K562 (cell line): ENCODE data around the gene OPRL1. TPM values are rescaled to one million over a fixed set of nuclear protein-coding genes. Genes with fewer than 3 reads are reported as not detected.
A peak's percentile ranks its signal among the peaks of the same experiment; 100 is the strongest.

ENCODE experiments used
- ATAC-seq: fragments of 200-7000 bp; cut with Tn5 transposase; 3 replicates; pipeline ENCODE4 v1.9.1; 2020; ENCODE audit warnings: moderate library complexity
- BruUV-seq: library from RNA; stranded (reverse); fragments of 400-500 nt; replicated peaks from 2 replicates; lab custom pipeline; 2021; lab: Mats Ljungman, UMichigan
- CTCF ChIA-PET: fragments of 300-600 bp; formaldehyde crosslinking; extraction: SDS; loops from one replicate; lab custom pipeline; 2021; ENCODE audit warnings: low intra/inter-chr PET ratio; lab: Yijun Ruan, JAX
- POLR2A ChIA-PET: fragments of 300-600, 350-650 bp; sonication (Branson Sonifier 250); formaldehyde crosslinking; extraction: SDS; loops from one replicate; lab custom pipeline; 2021; ENCODE audit warnings: antibody characterized with exemption, inconsistent platforms; lab: Yijun Ruan, JAX
- DNase-seq, 4 experiments: peaks; one replicate each; pipeline versions ENCODE4 v3.0.0 to v3.0.0-alpha.2; 2011 to 2018; ENCODE audit warnings: low spot score in 3 of 4, mixed read lengths in 3 of 4; ENCODE audit errors: extremely low read depth in 1 of 4
- FAIRE-seq: peaks from 2 replicates; lab custom pipeline; 2011; peaks lifted over from hg19 to GRCh38; lab: Jason Lieb, UNC
- H2AFZ ChIP-seq: 2 replicates; pipeline ENCODE4 v1.6.0; 2011; ENCODE audit warnings: low read depth, low read length, control low read depth, inconsistent platforms
- H3K27ac ChIP-seq: fragments of 200-600 bp; 3 replicates; pipeline ENCODE4 v1.8.0; 2011; ENCODE audit warnings: low read depth, mild to moderate bottlenecking, control low read depth, inconsistent platforms, low read length, moderate library complexity, mixed read lengths; ENCODE audit errors: extremely low read depth
- H3K27me3 ChIP-seq, 2 experiments: fragments of 300-600 bp in 1 of 2; 2 replicates in 1 of 2; 3 replicates in 1 of 2; pipeline versions ENCODE4 v1.6.0 to v1.8.0; 2011; ENCODE audit warnings: inconsistent platforms in 2 of 2, low read length in 2 of 2, mild to moderate bottlenecking in 1 of 2, mixed read lengths in 1 of 2, moderate library complexity in 1 of 2; ENCODE audit not compliant: control insufficient read depth in 2 of 2, insufficient read depth in 2 of 2
- H3K36me3 ChIP-seq: fragments of 300-600 bp; 3 replicates; pipeline ENCODE4 v1.8.0; 2011; ENCODE audit warnings: mild to moderate bottlenecking, low read length, inconsistent platforms; ENCODE audit not compliant: control insufficient read depth, insufficient read depth
- H3K4me1 ChIP-seq, 2 experiments: fragments of 200-600 bp in 1 of 2; replicated peaks in 1 of 2; 2 replicates in 1 of 2; 3 replicates in 1 of 2; pipeline versions ENCODE4 v1.5.1 to v1.8.0; 2011; ENCODE audit warnings: inconsistent platforms in 2 of 2, low read length in 2 of 2, mild to moderate bottlenecking in 1 of 2, mixed read lengths in 1 of 2, moderate library complexity in 1 of 2; ENCODE audit not compliant: control insufficient read depth in 2 of 2, insufficient read depth in 2 of 2
- H3K4me2 ChIP-seq: 2 replicates; pipeline ENCODE4 v1.6.1; 2011; ENCODE audit warnings: low read length, control low read depth, inconsistent platforms, mixed read lengths; ENCODE audit not compliant: insufficient read depth
- H3K4me3 ChIP-seq: fragments of 200-600 bp; sonication (generic), shearing (Covaris generic); 2 replicates; pipeline ENCODE4 v1.5.1; 2016; ENCODE audit warnings: control low read depth, inconsistent platforms
- H3K79me2 ChIP-seq: fragments of 200-600 bp; 3 replicates; pipeline ENCODE4 v1.8.0; 2011; ENCODE audit warnings: low read length, inconsistent platforms; ENCODE audit not compliant: control insufficient read depth, insufficient read depth
- H3K9ac ChIP-seq, 2 experiments: 2 replicates each; pipeline versions ENCODE4 v1.6.0 to v1.6.1; 2011; ENCODE audit warnings: low read depth in 2 of 2, low read length in 2 of 2, control low read depth in 1 of 2, inconsistent platforms in 1 of 2, mild to moderate bottlenecking in 1 of 2, mixed read lengths in 1 of 2; ENCODE audit not compliant: insufficient read depth in 1 of 2
- H3K9me1 ChIP-seq: one replicate; pipeline ENCODE4 v1.6.0; 2011; ENCODE audit warnings: inconsistent platforms, mild to moderate bottlenecking, low read length, moderate library complexity; ENCODE audit not compliant: control insufficient read depth, insufficient read depth
- H3K9me3 ChIP-seq: replicated peaks from 2 replicates; pipeline ENCODE4 v1.5.1; 2011; ENCODE audit warnings: low read depth, low read length, inconsistent platforms; ENCODE audit not compliant: control insufficient read depth, insufficient read depth
- H4K20me1 ChIP-seq: replicated peaks from 2 replicates; pipeline ENCODE4 v1.6.1; 2011; ENCODE audit warnings: low read length, inconsistent platforms, mixed read lengths; ENCODE audit not compliant: control insufficient read depth, insufficient read depth
- ASH1L ChIP-seq: fragments of 450-650 bp; IDR thresholded peaks from 2 replicates; pipeline ENCODE4 v1.6.1; 2018; ENCODE audit warnings: borderline replicate concordance, mild to moderate bottlenecking, low read depth; ENCODE audit not compliant: partially characterized antibody
- CBX2 ChIP-seq: fragments of 200-600 bp; sonication (generic); IDR thresholded peaks from one replicate; pipeline ENCODE4 v1.6.1; 2012; ENCODE audit warnings: mild to moderate bottlenecking, low read length, inconsistent platforms; ENCODE audit not compliant: insufficient read depth, poor library complexity, severe bottlenecking
- CSDE1 ChIP-seq, 2 experiments: fragments of 450-650 bp; IDR thresholded peaks; 2 replicates each; pipeline ENCODE4 v1.6.1; 2016; ENCODE audit warnings: mild to moderate bottlenecking in 1 of 2
- CTBP1 ChIP-seq: fragments of 450-650 bp; IDR thresholded peaks from 2 replicates; pipeline ENCODE4 v1.6.1; 2016; ENCODE audit warnings: borderline replicate concordance
- CUX1 ChIP-seq: fragments of 200-800 bp; sonication (Bioruptor generic); IDR thresholded peaks from 2 replicates; pipeline ENCODE4 v1.6.1; 2016; ENCODE audit warnings: missing genetic modification characterization, missing compliant biosample characterization
- GTF2B ChIP-seq: IDR thresholded peaks from 2 replicates; pipeline ENCODE4 v1.6.1; 2011; ENCODE audit not compliant: insufficient read length; ENCODE audit errors: extremely low read depth
- ILF3 ChIP-seq: fragments of 450-650 bp; IDR thresholded peaks from 2 replicates; pipeline ENCODE4 v1.6.1; 2018; ENCODE audit warnings: antibody characterized with exemption, mild to moderate bottlenecking, moderate library complexity, borderline replicate concordance
- KDM1A ChIP-seq, 2 experiments: fragments of 450-650 bp; IDR thresholded peaks; 2 replicates each; pipeline ENCODE4 v1.6.1; 2016; ENCODE audit warnings: mild to moderate bottlenecking in 2 of 2
- MXI1 ChIP-seq: IDR thresholded peaks from 2 replicates; pipeline ENCODE4 v1.6.1; 2011; ENCODE audit warnings: low read depth, mild to moderate bottlenecking, improper control_type of control experiment, low read length
- MYNN ChIP-seq, 2 experiments: sonication (generic); formaldehyde crosslinking in 1 of 2; IDR thresholded peaks; 2 replicates each; pipeline versions ENCODE4 v1.5.0 to v1.6.1; 2016 to 2020; ENCODE audit warnings: antibody characterized with exemption in 1 of 2, missing genetic modification reagents in 1 of 2
- NBN ChIP-seq: fragments of 450-650 bp; IDR thresholded peaks from 2 replicates; pipeline ENCODE4 v1.6.1; 2016; ENCODE audit warnings: low read depth, mild to moderate bottlenecking
- RFX1 ChIP-seq: fragments of 450-650 bp; IDR thresholded peaks from 2 replicates; pipeline ENCODE4 v1.6.1; 2016; ENCODE audit warnings: mild to moderate bottlenecking, moderate library complexity
- SMARCA4 ChIP-seq: fragments of 450-650 bp; IDR thresholded peaks from 2 replicates; pipeline ENCODE4 v1.6.1; 2016
- TEAD1 ChIP-seq, 2 experiments: fragments of 450-650 bp in 1 of 2; sonication (generic) in 1 of 2; formaldehyde crosslinking; IDR thresholded peaks; 2 replicates each; pipeline versions ENCODE4 v1.4.0 to v1.8.0; 2020 to 2022; ENCODE audit warnings: mild to moderate bottlenecking in 2 of 2, missing genetic modification reagents in 1 of 2
- ZBTB8A ChIP-seq: fragments of 450-650 bp; IDR thresholded peaks from 2 replicates; pipeline ENCODE4 v1.6.1; 2018; ENCODE audit warnings: mild to moderate bottlenecking, moderate library complexity; ENCODE audit not compliant: partially characterized antibody
- ZNF134 ChIP-seq: fragments of 250-450 bp; sonication (Bioruptor Pico); conservative IDR thresholded peaks from 2 replicates; pipeline ENCODE4 v1.4.0; 2020
- WGBS: fragments of 100-300 bp; shearing (Covaris generic); methylation state at CpG from one replicate; pipeline ENCODE4 v1.1.6; 2016; ENCODE audit warnings: low coverage, mixed read lengths; ENCODE audit not compliant: insufficient coverage; ENCODE audit errors: missing lambda C conversion rate; 5-methylcytosine and 5-hydroxymethylcytosine counted together
- in situ Hi-C: fragments of 300-500 bp; cut with MboI; formaldehyde crosslinking; loops from 4 replicates; pipeline ENCODE4 v1.15.0; 2018; ENCODE audit warnings: inconsistent platforms, mixed read lengths
- intact Hi-C: fragments of 100-400 bp; cut with micrococcal nuclease; formaldehyde crosslinking; loops from 2 replicates; pipeline ENCODE4 v1.14.2; 2022
- polyA plus RNA-seq, 8 experiments: library from polyadenylated mRNA; depleted of rRNA in 4 of 8; stranded (reverse) in 5 of 8; unstranded in 3 of 8; fragments of >200 nt; fragmentation: Nextera tagmentation in 2 of 8; fragmentation: Illumina TruSeq in 1 of 8; extraction: Ambion mirVana in 2 of 8; extraction: Trizol in 1 of 8; gene quantifications; 2 replicates each; pipeline versions ENCODE4 v1.2.1 to v1.2.3, GENCODE V29; 2011 to 2014; ENCODE audit warnings: inconsistent platforms in 1 of 8, missing spikeins in 1 of 8
- total RNA-seq, 7 experiments: library from RNA; depleted of rRNA in 6 of 7; stranded (reverse); fragments of >200 nt in 6 of 7; fragmentation: Illumina TruSeq in 2 of 7; extraction: Trizol in 2 of 7; gene quantifications; 2 replicates each; pipeline versions ENCODE4 v1.2.1 to v1.2.3, GENCODE V29; 2011 to 2021; ENCODE audit warnings: low replicate concordance in 1 of 7

OPRL1 gene
- total and polyA plus RNA-seq, 9 of the 15 experiments (the other 6 are each of a cell fraction or from before 2014, with no cell fraction given): 0.06 to 0.33 (median 0.11) TPM; not detected in 2

- DNase-seq: peak; percentile 54 to 71 (median 62)
- no peak overlapping the region for H3K4me3 ChIP-seq
- FAIRE-seq: peak; percentile 11
- intact Hi-C loops (no loop called here), in situ Hi-C loops (no loop called here)
- ChIA-PET POLR2A (no interaction called here), CTCF (no interaction called here)
- no peaks in the 10 kb centered on the region for H3K36me3 ChIP-seq
- H3K27ac ChIP-seq: no peak overlapping the region
- H3K79me2 ChIP-seq: no peaks in the 10 kb centered on the region
- peaks cover 2% of the 10 kb centered on the region; the same call in 1 of the 2 replicates for H3K9me3 ChIP-seq
- H3K9ac ChIP-seq: no peak overlapping the region
- ATAC-seq: peak; percentile 78
- no peak overlapping the region for H3K4me2 ChIP-seq
- peaks cover 0 to 26% of the 10 kb centered on the region in 2 experiments; a peak in 2 of 5 replicates for H3K4me1 ChIP-seq
- WGBS: 2% methylated on average over 10 of the region's 10 CpGs
- H2AFZ ChIP-seq: no peak overlapping the region
- H3K9me1 ChIP-seq: no peaks in the 10 kb centered on the region
- peaks cover 0 to 23% of the 10 kb centered on the region in 2 experiments; a peak in 2 of 5 replicates for H3K27me3 ChIP-seq
- peaks cover 9% of the 10 kb centered on the region; the same call in 1 of the 2 replicates for H4K20me1 ChIP-seq
- BruUV-seq: no TSS peak
- TF ChIP-seq GTF2B (no peak), MXI1 (0 out of 2 replicates have a peak, but pooled peaks have one; percentile 64), TEAD1 (CRISPR knock-in tag; IDR thresholded peaks at IDR 0.05) (0 out of 4 replicates have a peak, but pooled peaks of 1 of the 2 experiments have one; percentile 25), CBX2 (no peak), CUX1 (CRISPR knock-in tag) (no peak), NBN (no peak), RFX1 (peak; percentile 98), ASH1L (no peak), CTBP1 (peak; percentile 74), ZBTB8A (no peak), SMARCA4 (no peak), KDM1A (IDR thresholded peaks at IDR 0.05) (peak; percentile 81 to 84), CSDE1 (IDR thresholded peaks at IDR 0.05) (peak in 1 of 2 experiments; percentile 92; a peak in 2 of 4 replicates), MYNN (IDR thresholded peaks at IDR 0.05) (peak; percentile 96), MYNN (CRISPR knock-in tag; IDR thresholded peaks at IDR 0.05) (no peak), ZNF134 (CRISPR knock-in tag) (no peak), ILF3 (no peak)
Measured at GRCh38 chr20:64090165-64090564, 10.3 kb downstream of the OPRL1 start.
